ENCODE measurements around the gene SLC25A13. TPM values are rescaled to one million over a fixed set of nuclear protein-coding genes. Genes with fewer than 3 reads are reported as not detected.

Gene SLC25A13
- total RNA-seq, 4 donors from 2014 or later = 9.2 to 30.8 (median 13.6) TPM

GRCh38 chr7:96228760-96229159, 93.1 kb downstream of the SLC25A13 start:
- no peak overlapping the region for H3K4me3 ChIP-seq
- intact Hi-C loops (cut with DNase I; ENCODE audit: low total_unique reads) (no loop called here), in situ Hi-C loops (cut with MboI; ENCODE audit: low sequenced_read_pairs in 4 of 4) (no loop called here)
- H3K36me3 ChIP-seq = no peaks in the 10 kb centered on the region
- H3K27me3 ChIP-seq = no peaks in the 10 kb centered on the region
- ATAC-seq (no peak), DNase-seq (no peak)
- no peaks in the 10 kb centered on the region for H3K9me3 ChIP-seq
- H3K4me1 ChIP-seq = no peaks in the 10 kb centered on the region
- TF ChIP-seq POLR2A (IDR thresholded peaks at IDR 0.05) = no peak
- no peak for TF ChIP-seq CTCF (IDR thresholded peaks at IDR 0.05 in 4 of 5, conservative IDR thresholded peaks at IDR 0.05 in 1 of 5)
- no peak overlapping the region for H3K27ac ChIP-seq

- no peak for TF ChIP-seq CTCF (IDR thresholded peaks at IDR 0.05 in 4 of 5, conservative IDR thresholded peaks at IDR 0.05 in 1 of 5)
- no peak for TF ChIP-seq POLR2A (IDR thresholded peaks at IDR 0.05)
- intact Hi-C loops (cut with DNase I; ENCODE audit: low total_unique reads) (no loop called here), in situ Hi-C loops (cut with MboI; ENCODE audit: low sequenced_read_pairs in 4 of 4) (no loop called here)
- no peak for ATAC-seq
- H3K4me3 ChIP-seq = no peak overlapping the region
- H3K27me3 ChIP-seq = no peaks in the 10 kb centered on the region
- no peaks in the 10 kb centered on the region for H3K9me3 ChIP-seq
- DNase-seq = no peak
- no peak overlapping the region for H3K27ac ChIP-seq
- no peaks in the 10 kb centered on the region for H3K4me1 ChIP-seq
- no peaks in the 10 kb centered on the region for H3K36me3 ChIP-seq
These were observed 96.6 kb downstream of the SLC25A13 start for GRCh38 chr7:96225251-96225650.

- DNase-seq (no peak), ATAC-seq (no peak)
- Histone ChIP-seq H3K4me1 (no peaks in the 10 kb centered on the region), H3K4me3 (no peak overlapping the region), H3K27ac (no peak overlapping the region), H3K27me3 (no peaks in the 10 kb centered on the region), H3K9me3 (no peaks in the 10 kb centered on the region), H3K36me3 (no peaks in the 10 kb centered on the region)
- TF ChIP-seq POLR2A (IDR thresholded peaks at IDR 0.05) = no peak
- no peak for TF ChIP-seq CTCF (IDR thresholded peaks at IDR 0.05 in 4 of 5, conservative IDR thresholded peaks at IDR 0.05 in 1 of 5)
- in situ Hi-C loops (cut with MboI; ENCODE audit: low sequenced_read_pairs in 4 of 4) = no loop called here
- intact Hi-C loops (cut with DNase I; ENCODE audit: low total_unique reads) = no loop called here
These were observed 97.2 kb downstream of the SLC25A13 start for GRCh38 chr7:96224685-96225084.

GRCh38 chr7:96224073-96224472, 97.8 kb downstream of the SLC25A13 start:
- Histone ChIP-seq H3K4me1 (no peaks in the 10 kb centered on the region), H3K27ac (no peak overlapping the region), H3K9me3 (no peaks in the 10 kb centered on the region), H3K27me3 (no peaks in the 10 kb centered on the region), H3K4me3 (no peak overlapping the region), H3K36me3 (no peaks in the 10 kb centered on the region)
- ATAC-seq (no peak), DNase-seq (no peak)
- TF ChIP-seq CTCF (IDR thresholded peaks at IDR 0.05 in 4 of 5, conservative IDR thresholded peaks at IDR 0.05 in 1 of 5) = no peak
- no peak for TF ChIP-seq POLR2A (IDR thresholded peaks at IDR 0.05)
- in situ Hi-C loops (cut with MboI; ENCODE audit: low sequenced_read_pairs in 4 of 4) (no loop called here), intact Hi-C loops (cut with DNase I; ENCODE audit: low total_unique reads) (no loop called here)

- ATAC-seq (no peak), DNase-seq (no peak)
- Histone ChIP-seq H3K27ac (no peak overlapping the region), H3K4me1 (no peaks in the 10 kb centered on the region), H3K9me3 (no peaks in the 10 kb centered on the region), H3K4me3 (no peak overlapping the region), H3K36me3 (no peaks in the 10 kb centered on the region), H3K27me3 (no peaks in the 10 kb centered on the region)
- no peak for TF ChIP-seq CTCF (IDR thresholded peaks at IDR 0.05 in 4 of 5, conservative IDR thresholded peaks at IDR 0.05 in 1 of 5)
- no peak for TF ChIP-seq POLR2A (IDR thresholded peaks at IDR 0.05)
- in situ Hi-C loops (cut with MboI; ENCODE audit: low sequenced_read_pairs in 4 of 4) (no loop called here), intact Hi-C loops (cut with DNase I; ENCODE audit: low total_unique reads) (no loop called here)
These were observed 100.0 kb downstream of the SLC25A13 start for GRCh38 chr7:96221888-96222287.
